ENCODE data around the gene ABCA2. TPM values are rescaled to one million over a fixed set of nuclear protein-coding genes. Genes with fewer than 3 reads are reported as not detected.
A peak's percentile ranks its signal among the peaks of the same experiment; 100 is the strongest.

ABCA2 gene
- total RNA-seq, 1 experiment from 2014 or later, result 22.6 TPM

GRCh38 chr9:136979769-136980587 is 48.1 kb downstream of the ABCA2 start:
- Mint-ChIP-seq H3K36me3 (ENCODE audit: insufficient read depth, unreplicated experiment) (no peaks in the 10 kb centered on the region), H3K4me1 (ENCODE audit: low read depth, unreplicated experiment) (no peaks in the 10 kb centered on the region), H3K9me3 (ENCODE audit: unreplicated experiment) (no peaks in the 10 kb centered on the region), H3K4me3 (ENCODE audit: unreplicated experiment) (no peak overlapping the region), H3K27me3 (ENCODE audit: insufficient read depth, unreplicated experiment) (no peaks in the 10 kb centered on the region), H3K27ac (ENCODE audit: unreplicated experiment) (no peak overlapping the region)
- H3K4me3 ChIP-seq (ENCODE audit: low read depth, low read length), result no peak overlapping the region
- no peaks in the 10 kb centered on the region for H3K36me3 ChIP-seq (ENCODE audit: control insufficient read depth, insufficient read depth, low read length)
- DNase-seq, result no peak
- no TSS peak for BruUV-seq (replicated peaks)
- CTCF ChIA-PET, result no interaction called here
- intact Hi-C loops (cut with micrococcal nuclease; ENCODE audit: unreplicated experiment), result no loop called here
- no peaks in the 10 kb centered on the region for H3K4me1 ChIP-seq
- no peaks in the 10 kb centered on the region for H3K9me3 ChIP-seq
- POLR2A ChIA-PET, result no interaction called here
- no peaks in the 10 kb centered on the region for H3K27me3 ChIP-seq (replicated peaks; ENCODE audit: control insufficient read depth, insufficient read depth, low read length)
- no peak for TF ChIP-seq CTCF (IDR thresholded peaks at IDR 0.05; ENCODE audit: insufficient read depth in 1 of 2, low read depth in 1 of 2, low read length in 1 of 2, severe bottlenecking in 1 of 2, unreplicated experiment in 1 of 2)

- H3K4me3 ChIP-seq (ENCODE audit: low read depth, low read length), result no peak overlapping the region
- no peak overlapping the region for H3K4me3 Mint-ChIP-seq (ENCODE audit: unreplicated experiment)
- no peaks in the 10 kb centered on the region for H3K27me3 Mint-ChIP-seq (ENCODE audit: insufficient read depth, unreplicated experiment)
- no peaks in the 10 kb centered on the region for H3K27me3 ChIP-seq (replicated peaks; ENCODE audit: control insufficient read depth, insufficient read depth, low read length)
- H3K27ac Mint-ChIP-seq (ENCODE audit: unreplicated experiment), result no peak overlapping the region
- H3K9me3 Mint-ChIP-seq (ENCODE audit: unreplicated experiment), result no peaks in the 10 kb centered on the region
- no peaks in the 10 kb centered on the region for H3K4me1 Mint-ChIP-seq (ENCODE audit: low read depth, unreplicated experiment)
- CTCF ChIA-PET, result no interaction called here
- intact Hi-C loops (cut with micrococcal nuclease; ENCODE audit: unreplicated experiment), result no loop called here
- DNase-seq, result no peak
- H3K9me3 ChIP-seq, result no peaks in the 10 kb centered on the region
- H3K36me3 Mint-ChIP-seq (ENCODE audit: insufficient read depth, unreplicated experiment), result no peaks in the 10 kb centered on the region
- POLR2A ChIA-PET, result no interaction called here
- no peaks in the 10 kb centered on the region for H3K36me3 ChIP-seq (ENCODE audit: control insufficient read depth, insufficient read depth, low read length)
- H3K4me1 ChIP-seq, result no peaks in the 10 kb centered on the region
- no peak for TF ChIP-seq CTCF (IDR thresholded peaks at IDR 0.05; ENCODE audit: insufficient read depth in 1 of 2, low read depth in 1 of 2, low read length in 1 of 2, severe bottlenecking in 1 of 2, unreplicated experiment in 1 of 2)
- BruUV-seq (replicated peaks), result no TSS peak
These were observed 49.0 kb downstream of the ABCA2 start for GRCh38 chr9:136978865-136979544.

GRCh38 chr9:136978073-136978864 is 49.8 kb downstream of the ABCA2 start:
- intact Hi-C loops (cut with micrococcal nuclease; ENCODE audit: unreplicated experiment), result no loop called here
- TF ChIP-seq CTCF (IDR thresholded peaks at IDR 0.05; ENCODE audit: insufficient read depth in 1 of 2, low read depth in 1 of 2, low read length in 1 of 2, severe bottlenecking in 1 of 2, unreplicated experiment in 1 of 2), result no peak
- H3K36me3 Mint-ChIP-seq (ENCODE audit: insufficient read depth, unreplicated experiment), result no peaks in the 10 kb centered on the region
- H3K36me3 ChIP-seq (ENCODE audit: control insufficient read depth, insufficient read depth, low read length), result no peaks in the 10 kb centered on the region
- no peaks in the 10 kb centered on the region for H3K9me3 ChIP-seq
- H3K4me3 ChIP-seq (ENCODE audit: low read depth, low read length), result no peak overlapping the region
- H3K4me3 Mint-ChIP-seq (ENCODE audit: unreplicated experiment), result no peak overlapping the region
- H3K9me3 Mint-ChIP-seq (ENCODE audit: unreplicated experiment), result no peaks in the 10 kb centered on the region
- H3K27ac Mint-ChIP-seq (ENCODE audit: unreplicated experiment), result no peak overlapping the region
- POLR2A ChIA-PET, result no interaction called here
- DNase-seq, result peak in 1 of 2 experiments; percentile 39
- H3K27me3 Mint-ChIP-seq (ENCODE audit: insufficient read depth, unreplicated experiment), result no peaks in the 10 kb centered on the region
- no peaks in the 10 kb centered on the region for H3K27me3 ChIP-seq (replicated peaks; ENCODE audit: control insufficient read depth, insufficient read depth, low read length)
- H3K4me1 Mint-ChIP-seq (ENCODE audit: low read depth, unreplicated experiment), result no peaks in the 10 kb centered on the region
- CTCF ChIA-PET, result interaction anchor here (0.6 kb wide), 1 partner anchor 18 kb away, joined by 7 read pairs; no protein-coding TSS in a partner anchor
- no TSS peak for BruUV-seq (replicated peaks)
- H3K4me1 ChIP-seq, result no peaks in the 10 kb centered on the region

All from Caco-2 (cell line).